GM23248 (cell line): ENCODE measurements around the gene LBHD1.

Experiments used
- EZH2 ChIP-seq: fragments of 200-600 bp; sonication (generic); IDR thresholded peaks from 2 replicates; pipeline ENCODE4 v1.6.1; 2018; ENCODE audit warnings: antibody characterized with exemption, mild to moderate bottlenecking; ENCODE audit not compliant: insufficient read depth, poor library complexity, severe bottlenecking
- EZH2phosphoT487 ChIP-seq: fragments of 200-600 bp; sonication (generic); IDR thresholded peaks from 2 replicates; pipeline ENCODE4 v1.6.1; 2018; ENCODE audit warnings: antibody characterized with exemption, moderate library complexity, mild to moderate bottlenecking, low read depth; ENCODE audit not compliant: insufficient read depth

DNA sequence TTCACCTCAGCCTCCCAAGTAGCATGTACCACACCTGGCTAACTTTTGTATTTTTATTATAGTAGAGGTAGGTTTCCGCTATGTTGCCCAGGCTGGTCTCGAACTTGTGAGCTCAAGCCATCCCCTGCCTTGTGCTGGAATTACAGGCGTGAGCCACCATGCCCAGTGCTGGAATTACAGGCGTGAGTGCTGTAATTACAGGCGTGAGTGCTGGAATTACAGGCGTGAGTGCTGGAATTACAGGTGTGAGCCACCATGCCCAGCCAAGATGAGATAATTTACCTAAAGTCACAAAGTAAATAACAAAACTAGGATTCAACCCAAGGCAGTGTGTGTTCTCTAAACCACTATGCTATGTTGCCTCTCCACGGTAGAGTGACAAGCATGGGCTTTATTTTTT, 10.5 kb upstream of the LBHD1 start:
- TF ChIP-seq EZH2, result no peak
- TF ChIP-seq EZH2phosphoT487, result no peak
